ENCODE measurements around the gene GSE1.
A peak's percentile ranks its signal among the peaks of the same experiment; 100 is the strongest.

GSE1 gene

DNA sequence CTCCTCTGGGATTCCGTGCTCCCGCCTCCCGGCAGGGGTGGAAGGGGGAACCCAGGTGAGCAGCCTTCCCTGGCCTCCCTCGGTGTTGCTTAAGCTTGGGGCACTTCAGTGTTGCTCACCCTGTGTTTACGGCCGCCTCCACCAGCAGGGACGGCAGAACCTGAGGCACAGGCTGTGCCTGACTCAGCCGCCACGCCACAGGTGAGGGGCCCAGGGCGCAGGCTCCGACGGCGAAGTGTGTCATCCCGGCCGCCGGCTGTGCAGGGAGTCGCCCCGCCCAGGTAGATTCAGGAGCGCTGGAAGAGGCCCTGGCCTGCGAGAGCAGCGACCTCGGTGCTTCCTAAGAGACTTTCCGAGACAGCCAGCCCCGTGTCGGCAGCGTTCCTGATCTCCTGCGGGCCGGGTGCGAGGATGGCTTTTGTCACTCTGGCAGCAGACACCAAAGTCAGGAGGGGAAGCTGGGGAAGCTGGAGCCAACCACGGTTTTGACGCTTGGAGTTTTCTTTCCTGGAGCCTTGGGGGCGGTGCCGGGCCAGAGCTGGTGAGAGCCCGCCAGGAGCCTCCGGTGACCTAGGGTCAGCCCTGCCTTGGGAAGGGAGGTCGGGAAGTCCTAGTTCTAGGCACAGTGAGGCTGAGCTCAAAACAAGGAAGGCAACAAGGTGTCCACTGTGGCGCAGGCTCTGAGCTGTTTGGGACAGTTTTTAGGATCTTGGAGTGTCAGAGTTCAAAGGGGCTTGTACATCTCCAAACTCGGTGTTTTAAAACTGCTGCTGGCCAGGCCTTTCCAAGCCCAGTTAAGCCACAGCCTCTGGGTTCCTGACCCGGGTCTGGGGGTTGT lies 2.1 kb downstream of the GSE1 start:
- DNase-seq (ENCODE audit: extremely low spot score, insufficient read length, low read depth), result no peak
- FAIRE-seq, result no peak

DNA sequence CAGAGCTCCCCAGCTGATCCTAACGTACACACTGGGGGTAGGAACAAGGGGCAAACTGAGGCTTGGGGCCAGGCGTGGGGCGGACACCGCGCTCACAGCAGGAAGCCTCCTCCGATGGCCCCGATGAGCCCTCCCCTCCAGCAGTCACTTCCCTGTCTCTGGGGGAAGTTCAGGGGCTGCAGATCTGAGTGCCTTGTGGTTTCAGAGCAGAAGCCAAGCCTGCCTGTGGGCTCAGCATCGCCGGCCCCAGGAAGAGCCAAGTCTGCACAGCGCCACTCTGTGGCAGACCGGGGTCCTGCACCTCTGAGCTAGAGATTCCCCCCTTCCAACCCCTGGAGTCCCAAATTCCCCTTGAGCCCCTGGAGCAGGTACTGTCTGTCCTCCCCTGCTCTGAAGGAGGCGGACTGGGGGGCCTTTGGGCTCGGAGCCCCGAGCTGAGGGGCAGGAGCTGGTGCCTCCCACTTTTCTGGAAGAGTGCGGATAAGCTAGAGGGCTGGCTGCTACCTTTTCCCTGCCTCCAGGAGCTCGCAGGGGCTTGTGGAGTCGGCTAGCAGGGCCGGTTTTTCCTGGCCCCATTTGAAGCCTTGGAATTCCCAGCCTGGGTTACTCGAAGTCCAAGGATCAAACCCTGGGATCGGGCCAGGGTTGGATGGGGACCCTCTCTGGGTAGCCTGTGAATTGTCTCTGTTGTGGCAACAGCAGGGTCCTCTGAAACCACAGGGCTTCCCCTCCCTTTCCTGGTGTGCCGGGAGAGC lies 2.9 kb downstream of the GSE1 start:
- FAIRE-seq (peak; percentile 97), DNase-seq (ENCODE audit: extremely low spot score, insufficient read length, low read depth) (peak; percentile 83)

DNA sequence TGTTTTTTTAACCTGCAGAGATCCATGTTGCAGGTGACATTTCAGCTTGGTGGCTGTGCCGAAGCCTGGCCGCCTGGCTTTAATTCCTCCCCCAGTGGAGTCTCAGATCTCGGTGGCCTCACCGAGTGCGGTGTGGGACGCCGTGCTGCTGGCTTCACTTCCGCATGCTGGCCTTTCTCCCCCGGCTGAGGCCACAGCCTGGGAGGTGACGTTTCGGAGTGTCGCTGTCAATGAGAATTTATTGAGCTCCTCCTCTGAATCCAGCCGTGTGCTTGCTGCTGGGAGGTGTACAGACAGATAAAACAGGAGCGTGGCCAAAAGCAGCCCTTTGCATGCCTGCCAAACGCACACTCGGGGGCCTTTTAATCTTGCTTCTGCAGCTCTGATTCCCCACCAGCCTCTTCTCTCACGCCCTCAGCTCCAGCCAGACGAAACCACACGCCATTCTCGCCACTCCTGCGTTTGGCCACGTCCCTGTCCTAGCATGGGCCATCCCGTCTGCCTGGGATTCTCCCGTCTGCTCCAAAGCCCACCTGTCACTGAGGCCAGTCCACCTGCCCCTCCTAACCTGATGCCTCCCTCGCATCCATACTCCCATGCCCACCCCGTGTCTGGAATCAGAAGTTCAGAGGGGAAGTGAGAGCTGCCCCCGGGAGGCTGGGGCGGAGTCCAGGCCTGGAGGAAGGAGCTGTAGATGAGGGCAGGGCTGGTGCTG lies 3.6 kb downstream of the GSE1 start:
- DNase-seq (ENCODE audit: extremely low spot score, insufficient read length, low read depth), result no peak
- FAIRE-seq, result peak; percentile 90

DNA sequence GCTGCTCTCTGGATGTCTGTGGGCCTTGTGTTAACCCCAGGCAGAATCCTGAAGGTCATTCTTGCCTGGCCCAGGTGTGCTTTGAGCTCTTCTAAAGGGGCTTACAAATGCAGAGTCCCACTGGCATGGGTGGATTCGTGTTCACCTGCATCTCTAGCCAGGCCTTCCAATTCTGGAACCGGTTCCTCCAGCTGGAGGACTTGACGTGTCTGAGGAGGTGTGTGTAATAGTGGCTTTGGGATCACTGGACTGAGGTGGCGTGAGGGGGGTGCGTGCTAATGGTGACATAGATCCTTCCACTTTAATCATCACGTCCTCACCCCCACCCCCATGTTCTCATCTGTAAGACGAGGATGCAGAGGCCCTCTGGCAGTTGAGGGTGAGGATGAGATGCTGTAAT lies 4.8 kb downstream of the GSE1 start:
- DNase-seq (ENCODE audit: extremely low spot score, insufficient read length, low read depth) (no peak), FAIRE-seq (no peak)

DNA sequence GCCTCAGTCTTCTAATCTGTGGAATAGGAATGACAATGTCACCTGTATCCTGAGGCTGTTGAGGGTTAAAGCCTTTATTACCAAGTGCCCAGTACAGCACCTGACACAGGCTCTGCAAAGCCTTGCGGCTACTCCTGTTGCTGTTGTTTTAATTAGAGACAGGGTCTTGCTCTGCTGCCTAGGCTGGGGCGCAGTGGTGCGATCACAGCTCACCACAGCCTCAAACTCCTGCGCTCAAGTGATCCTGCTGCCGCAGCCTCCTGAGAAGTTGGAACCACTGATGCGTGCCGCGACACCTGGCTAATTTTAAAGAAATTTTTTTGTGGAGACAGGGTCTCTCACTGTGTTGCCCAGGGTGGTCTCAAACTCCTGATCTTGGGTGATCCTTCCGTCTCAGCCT lies 5.4 kb downstream of the GSE1 start:
- DNase-seq (ENCODE audit: extremely low spot score, insufficient read length, low read depth) (no peak), FAIRE-seq (no peak)

DNA sequence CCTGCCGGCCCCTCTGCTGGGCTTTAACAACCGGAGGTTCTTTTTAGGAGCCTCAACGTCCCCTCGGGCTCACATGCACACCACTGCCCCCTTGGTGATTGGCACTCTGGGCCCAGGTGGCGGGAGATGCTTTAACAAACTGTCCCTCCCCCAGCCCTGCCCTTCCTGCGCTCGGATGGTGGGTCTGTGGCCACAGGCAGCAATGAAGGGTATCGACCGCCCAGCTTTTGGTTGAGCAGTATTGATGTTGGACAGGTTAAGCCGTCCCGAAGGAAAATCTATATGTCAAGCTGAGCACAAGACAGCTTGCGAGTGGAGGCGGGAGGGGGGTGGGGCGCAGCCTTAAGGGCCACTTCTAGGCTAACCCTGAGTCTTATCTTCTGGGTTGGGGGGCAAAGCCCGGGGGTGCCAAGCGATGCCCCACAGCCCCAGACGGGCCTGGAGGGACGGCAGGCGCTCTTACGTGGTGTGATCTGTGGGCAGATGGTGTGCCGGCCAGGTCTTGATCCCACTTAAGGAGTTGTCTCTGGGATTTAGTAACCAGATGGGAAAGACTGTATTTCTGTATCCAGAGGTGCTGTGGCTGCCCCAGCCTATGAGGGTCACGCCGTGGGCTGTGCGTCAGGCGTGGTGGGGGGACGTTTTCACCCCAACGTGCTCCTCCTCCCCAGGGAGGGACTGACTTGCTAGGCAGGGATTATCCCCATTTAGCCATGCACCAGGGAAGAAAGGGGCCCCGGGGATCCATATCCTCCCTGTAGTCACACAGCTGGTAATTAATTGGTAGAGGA lies 6.2 kb downstream of the GSE1 start:
- DNase-seq (ENCODE audit: extremely low spot score, insufficient read length, low read depth), result no peak
- FAIRE-seq, result no peak

DNA sequence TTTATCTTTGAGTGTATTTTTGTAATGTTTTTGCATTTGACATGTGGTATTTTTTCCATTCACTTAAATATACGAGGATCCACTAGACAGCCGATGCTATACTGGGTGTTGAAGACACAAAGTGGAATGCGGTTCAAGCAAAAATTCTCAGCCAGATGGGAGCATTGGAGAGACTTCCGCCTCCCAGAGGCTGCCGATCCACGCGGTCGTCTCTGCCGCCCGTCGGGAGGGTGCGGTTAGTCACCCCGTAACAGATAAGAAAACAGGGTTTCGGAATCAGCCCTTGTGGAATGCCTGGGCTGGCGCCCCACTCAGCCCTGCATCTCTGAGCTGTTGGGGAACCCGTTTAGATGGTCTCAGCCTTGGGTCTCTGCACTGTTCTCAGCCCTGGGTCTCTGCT lies 7.3 kb downstream of the GSE1 start:
- FAIRE-seq (no peak), DNase-seq (ENCODE audit: extremely low spot score, insufficient read length, low read depth) (no peak)

DNA sequence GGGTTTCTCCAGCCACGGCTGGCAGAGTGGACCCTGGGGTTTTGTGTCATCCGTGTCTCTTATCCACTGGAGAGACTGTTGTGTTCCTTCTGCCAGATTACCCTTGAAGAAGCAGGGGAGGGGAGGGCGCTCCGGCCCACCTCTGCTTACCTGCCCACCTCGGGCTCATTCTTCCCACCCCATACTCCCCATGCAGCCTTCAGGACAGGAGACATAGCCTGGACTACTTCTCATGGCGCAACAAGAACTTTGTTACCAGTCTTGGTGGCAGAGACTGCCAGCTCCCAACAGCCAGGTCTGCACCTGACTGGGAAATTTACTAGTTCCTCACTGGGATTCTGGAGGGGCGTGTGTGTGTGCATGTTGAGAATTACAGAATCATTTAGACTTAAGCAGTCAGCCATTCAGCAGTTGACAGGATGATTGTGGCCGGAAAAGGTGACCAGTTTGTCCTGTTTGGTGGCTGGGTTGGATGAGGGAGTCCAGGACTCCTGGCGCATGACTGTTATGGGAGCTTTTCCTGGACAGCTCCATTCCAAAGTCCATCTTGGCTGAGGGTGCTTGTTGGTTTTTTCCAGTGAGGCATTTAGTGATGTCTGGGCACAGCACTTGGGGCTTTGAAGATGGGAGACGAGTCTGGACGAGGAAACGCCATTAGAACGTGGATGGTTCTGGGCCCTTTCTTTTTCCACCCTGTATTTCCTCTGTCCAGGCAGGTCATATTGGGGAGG lies 8.7 kb downstream of the GSE1 start:
- no peak for DNase-seq (ENCODE audit: extremely low spot score, insufficient read length, low read depth)
- FAIRE-seq, result no peak

DNA sequence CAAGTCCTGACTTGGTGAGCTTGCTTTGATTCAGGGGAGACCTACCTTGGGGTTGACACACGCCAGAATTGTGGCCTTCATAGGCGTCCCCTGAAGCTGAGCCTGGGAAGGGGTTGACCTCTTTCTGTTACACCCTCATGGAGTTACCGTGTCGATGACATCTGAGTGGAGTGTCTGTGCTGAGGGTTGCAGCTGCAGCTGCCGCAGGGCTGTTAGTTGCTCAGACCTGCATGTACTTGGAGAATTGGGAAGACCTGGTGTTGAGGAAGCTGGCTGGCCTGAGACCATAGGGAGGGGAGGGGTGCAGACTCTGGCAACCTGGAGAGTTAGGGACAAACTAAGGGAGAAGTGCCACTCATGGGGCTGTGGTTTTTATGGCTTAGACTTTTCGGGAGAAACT lies 9.6 kb downstream of the GSE1 start:
- FAIRE-seq (no peak), DNase-seq (ENCODE audit: extremely low spot score, insufficient read length, low read depth) (no peak)

DNA sequence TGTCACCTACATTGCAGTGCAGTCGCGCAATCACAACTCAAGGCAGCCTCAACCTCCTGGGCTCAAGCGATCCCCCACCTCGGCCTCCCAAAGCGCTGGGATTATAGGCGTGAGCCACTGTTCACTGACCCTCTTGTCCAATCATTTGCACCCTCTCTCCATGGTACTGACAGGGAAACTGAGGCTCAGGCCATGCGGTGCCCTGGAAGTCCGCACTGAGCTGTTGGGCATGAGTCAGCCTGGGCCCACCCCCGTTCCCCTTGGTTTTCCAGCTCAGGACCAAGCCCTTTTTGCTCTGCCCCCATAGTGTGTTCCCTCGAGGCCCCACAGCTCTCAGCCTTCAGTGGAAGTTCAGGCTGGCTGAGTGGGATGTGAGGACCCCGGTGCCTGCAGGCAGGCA lies 10.1 kb downstream of the GSE1 start:
- DNase-seq (ENCODE audit: extremely low spot score, insufficient read length, low read depth) (no peak), FAIRE-seq (no peak)

DNA sequence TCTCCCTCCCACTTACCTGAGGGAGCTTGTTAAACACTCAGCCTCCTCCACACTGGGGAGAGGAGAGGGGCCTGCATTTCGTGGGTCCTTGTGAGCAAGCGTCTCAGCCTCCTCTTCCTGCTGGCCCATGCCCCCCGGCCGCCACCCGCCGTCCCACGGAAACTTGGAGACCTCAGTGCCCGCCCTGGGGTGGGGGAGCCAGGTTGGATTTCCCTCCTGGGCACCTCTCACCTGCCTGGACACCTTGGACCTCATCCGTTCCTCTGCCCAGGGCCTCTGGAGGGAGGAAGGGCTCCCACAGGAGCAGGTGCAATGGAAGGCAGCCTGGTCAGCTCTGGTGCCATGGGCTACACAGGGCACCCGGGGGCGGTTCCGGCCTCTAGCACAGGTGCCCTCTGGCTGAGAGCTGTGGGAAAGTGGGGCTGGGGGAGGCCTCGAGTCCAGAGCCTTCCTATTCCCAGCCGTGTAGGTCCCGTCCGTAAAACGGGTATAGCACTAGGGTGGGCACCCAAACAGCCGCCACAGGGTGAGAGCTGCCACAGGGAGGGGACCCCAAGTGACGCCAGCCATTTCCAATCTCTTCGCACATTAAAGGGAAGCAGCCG lies 11.0 kb downstream of the GSE1 start:
- no peak for FAIRE-seq

DNA sequence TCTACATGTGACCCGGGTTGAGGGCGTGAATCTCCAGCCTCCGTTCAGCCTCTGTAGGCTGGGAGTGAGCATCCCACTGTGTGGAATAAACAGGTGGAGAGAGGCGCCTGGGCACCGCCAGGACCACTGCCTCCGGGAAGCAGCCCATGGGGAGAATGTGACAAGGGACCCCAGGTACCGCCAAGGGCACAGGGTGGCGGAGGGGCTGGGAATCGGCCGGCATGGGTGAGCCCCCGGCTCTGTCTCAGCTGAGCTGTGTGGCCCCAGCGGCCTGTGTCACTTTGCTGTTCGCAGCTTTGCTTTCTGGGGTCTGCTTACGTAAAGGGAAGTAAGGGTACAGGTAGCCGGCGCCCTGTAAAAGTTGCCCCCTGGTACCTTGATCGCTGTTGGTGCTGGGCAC lies 11.5 kb downstream of the GSE1 start:
- DNase-seq (ENCODE audit: extremely low spot score, insufficient read length, low read depth), result no peak
- no peak for FAIRE-seq

More for the DNA sequence above, 11.0 kb downstream of the GSE1 start:
- no peak for DNase-seq (ENCODE audit: extremely low spot score, insufficient read length, low read depth)

DNA sequence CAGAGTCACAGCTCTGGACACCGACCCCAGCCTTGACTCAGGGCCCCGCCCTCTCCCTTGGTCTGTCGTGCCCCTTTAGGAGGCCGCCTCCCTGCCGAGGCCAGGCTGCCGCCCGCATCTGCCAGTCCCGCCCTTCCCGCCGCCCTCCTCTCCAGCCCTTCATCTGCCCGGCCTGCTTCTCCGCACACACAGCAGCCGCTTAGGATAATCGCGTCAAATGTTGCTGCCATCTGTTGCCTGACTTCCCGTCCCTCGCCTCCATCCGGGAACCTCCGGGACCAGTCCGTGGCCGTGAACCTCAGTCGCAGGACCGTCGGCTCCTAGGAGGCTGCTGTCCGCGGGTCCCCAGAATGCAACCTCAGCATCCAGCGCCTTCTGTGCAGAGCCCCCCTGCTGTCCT lies 11.9 kb downstream of the GSE1 start:
- no peak for DNase-seq (ENCODE audit: extremely low spot score, insufficient read length, low read depth)
- FAIRE-seq, result no peak

DNA sequence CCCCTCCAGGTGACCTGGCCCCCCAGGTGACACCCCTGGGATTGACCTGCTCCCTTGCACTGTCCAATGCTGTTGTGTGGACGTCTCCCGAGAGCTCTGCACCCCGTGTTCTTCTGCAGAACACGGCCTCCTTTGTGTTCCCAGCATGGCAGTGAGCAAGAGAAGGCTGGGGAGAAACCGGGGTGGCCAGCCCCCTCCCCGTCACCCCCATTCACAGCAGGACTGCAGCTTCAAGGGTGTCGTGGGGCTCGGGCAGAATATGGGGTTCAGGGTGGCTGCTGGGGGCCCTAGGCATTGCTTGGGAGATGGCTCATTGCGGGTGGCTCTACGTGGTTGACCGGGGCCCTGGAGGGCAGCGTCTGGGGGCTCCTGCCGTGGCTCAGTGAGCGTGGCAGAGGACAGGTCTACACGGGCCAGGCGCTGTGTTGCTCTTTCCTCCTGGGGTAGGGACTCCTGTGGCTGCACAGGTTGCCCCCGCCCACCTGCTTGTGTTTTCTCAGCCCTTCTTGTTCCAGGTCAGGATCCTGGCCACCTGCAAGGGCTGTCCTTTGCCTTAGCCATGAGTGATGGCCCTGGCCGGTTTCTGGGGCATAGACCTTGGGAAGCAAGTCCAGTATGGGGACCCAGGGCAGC lies 12.5 kb downstream of the GSE1 start:
- no peak for FAIRE-seq
- DNase-seq (ENCODE audit: extremely low spot score, insufficient read length, low read depth), result no peak

DNA sequence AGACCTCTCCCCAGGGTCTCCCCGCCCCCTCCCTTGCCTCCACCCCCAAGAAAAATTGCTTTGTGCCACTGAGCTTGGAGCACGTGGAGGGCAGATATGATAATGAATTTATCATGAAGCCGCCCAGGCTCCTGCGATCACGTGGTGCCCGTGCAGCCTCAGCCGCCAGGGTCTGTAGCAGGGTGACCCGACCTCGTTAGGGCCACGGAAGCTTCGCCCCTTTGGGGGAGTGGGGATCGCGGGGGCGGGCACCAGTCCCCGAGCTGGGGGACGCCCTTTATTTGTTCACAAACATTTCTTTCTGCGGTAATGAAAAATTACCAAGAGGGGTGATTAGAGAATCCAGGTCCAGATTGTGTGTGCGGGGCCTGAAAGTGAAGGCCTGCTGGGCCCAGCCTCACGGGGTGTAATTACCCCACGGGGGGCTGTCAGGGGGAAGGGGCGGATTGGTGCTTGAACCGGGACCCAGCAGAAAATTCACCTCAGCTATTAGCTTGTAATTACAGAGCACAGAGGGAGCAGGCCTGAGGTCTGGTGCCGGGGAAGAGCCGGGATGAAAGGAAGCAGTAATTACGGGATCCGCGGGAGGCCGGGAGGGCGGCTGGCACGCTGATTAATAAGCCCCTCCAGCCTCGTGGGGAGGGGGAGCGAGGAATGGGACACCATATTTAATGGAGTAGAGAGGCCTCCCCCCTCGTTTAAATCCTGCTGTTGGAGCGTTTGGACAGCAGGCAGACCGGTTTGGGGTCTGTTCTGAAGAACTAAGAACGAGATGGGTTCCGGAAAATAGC lies 13.3 kb downstream of the GSE1 start:
- no peak for FAIRE-seq
- no peak for DNase-seq (ENCODE audit: extremely low spot score, insufficient read length, low read depth)

DNA sequence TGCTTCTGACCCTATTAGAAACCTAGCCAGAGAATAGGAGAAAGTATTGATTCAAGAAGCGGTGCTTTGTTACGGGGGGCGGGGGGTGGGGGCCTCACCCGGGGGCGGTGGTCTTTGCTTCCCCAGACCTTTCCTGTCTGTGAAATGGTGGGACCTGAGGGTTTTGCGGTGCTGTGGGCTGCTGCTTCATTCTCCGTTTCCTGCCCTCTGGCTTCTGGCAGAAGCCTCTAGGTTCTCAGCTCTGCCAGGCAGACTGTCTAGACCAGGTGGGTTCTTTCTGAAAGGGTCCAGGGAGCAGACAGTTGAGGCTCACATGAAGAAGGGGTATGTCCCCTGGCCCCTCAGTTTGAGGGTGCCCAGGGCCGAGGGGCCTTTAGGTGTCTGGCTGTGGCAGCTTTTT lies 14.0 kb downstream of the GSE1 start:
- FAIRE-seq (no peak), DNase-seq (ENCODE audit: extremely low spot score, insufficient read length, low read depth) (no peak)

DNA sequence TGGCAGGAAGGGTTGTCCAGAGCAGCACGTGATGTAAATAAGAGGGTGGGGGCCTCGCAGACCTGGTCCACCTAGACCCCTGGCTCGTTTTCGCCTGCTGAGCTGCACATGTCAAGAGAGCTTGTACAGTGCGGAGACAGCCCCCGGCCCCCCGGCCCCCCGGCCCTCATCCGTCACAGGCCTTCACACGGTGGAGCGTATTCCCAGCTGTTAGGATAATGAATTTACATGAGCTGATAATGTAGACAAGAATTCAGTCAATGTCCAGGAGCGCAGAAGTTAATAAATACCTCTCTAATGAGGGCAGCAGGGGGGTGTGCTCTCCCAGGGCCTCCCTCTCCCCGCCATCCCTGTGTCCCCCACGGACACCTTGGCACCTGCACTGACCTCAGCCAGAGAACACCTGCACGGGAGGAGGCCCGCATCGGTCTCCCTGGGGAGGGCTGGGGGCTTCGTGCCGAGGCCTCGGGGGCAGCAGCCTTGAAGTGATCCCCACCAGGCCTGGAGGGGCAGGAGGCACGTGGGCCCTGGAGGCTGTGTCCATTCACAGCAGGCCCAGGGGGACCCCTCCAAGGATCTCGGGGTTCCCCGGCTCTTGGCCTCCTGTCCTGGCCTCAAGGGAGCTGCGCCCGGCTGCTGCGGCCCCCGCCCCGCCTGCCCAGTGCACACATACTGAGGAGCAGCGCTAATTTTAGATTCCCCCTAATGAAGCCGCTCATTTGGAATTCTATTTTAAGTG lies 14.6 kb downstream of the GSE1 start:
- FAIRE-seq (no peak), DNase-seq (ENCODE audit: extremely low spot score, insufficient read length, low read depth) (no peak)
